ENCODE data around the gene LYZ. TPM values are rescaled to one million over a fixed set of nuclear protein-coding genes. Genes with fewer than 3 reads are reported as not detected.

Gene LYZ
- total RNA-seq, result under 1 TPM; under 0.01 to 0.33 TPM

DNA sequence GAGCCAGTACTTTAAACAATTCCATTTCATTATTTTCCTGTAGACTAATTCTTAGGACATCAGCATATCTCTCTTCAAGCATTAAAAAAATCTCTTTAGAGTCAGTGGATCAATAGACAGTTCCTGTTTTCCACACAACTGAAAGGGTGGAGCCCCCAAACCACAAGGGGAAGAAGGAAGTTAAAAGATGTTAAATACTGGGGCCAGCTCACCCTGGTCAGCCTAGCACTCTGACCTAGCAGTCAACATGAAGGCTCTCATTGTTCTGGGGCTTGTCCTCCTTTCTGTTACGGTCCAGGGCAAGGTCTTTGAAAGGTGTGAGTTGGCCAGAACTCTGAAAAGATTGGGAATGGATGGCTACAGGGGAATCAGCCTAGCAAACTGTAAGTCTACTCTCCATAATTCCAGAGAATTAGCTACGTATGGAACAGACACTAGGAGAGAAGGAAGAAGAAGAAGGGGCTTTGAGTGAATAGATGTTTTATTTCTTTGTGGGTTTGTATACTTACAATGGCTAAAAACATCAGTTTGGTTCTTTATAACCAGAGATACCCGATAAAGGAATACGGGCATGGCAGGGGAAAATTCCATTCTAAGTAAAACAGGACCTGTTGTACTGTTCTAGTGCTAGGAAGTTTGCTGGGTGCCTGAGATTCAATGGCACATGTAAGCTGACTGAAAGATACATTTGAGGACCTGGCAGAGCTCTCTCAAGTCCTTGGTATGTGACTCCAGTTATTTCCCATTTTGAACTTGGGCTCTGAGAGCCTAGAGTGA, at the start of gene LYZ:
Gene LYZ, plus strand, starts transcription at position 220 of the 777 bp plus-strand sequence. Its CDS starts 28 bp downstream, at position 248.

DNA sequence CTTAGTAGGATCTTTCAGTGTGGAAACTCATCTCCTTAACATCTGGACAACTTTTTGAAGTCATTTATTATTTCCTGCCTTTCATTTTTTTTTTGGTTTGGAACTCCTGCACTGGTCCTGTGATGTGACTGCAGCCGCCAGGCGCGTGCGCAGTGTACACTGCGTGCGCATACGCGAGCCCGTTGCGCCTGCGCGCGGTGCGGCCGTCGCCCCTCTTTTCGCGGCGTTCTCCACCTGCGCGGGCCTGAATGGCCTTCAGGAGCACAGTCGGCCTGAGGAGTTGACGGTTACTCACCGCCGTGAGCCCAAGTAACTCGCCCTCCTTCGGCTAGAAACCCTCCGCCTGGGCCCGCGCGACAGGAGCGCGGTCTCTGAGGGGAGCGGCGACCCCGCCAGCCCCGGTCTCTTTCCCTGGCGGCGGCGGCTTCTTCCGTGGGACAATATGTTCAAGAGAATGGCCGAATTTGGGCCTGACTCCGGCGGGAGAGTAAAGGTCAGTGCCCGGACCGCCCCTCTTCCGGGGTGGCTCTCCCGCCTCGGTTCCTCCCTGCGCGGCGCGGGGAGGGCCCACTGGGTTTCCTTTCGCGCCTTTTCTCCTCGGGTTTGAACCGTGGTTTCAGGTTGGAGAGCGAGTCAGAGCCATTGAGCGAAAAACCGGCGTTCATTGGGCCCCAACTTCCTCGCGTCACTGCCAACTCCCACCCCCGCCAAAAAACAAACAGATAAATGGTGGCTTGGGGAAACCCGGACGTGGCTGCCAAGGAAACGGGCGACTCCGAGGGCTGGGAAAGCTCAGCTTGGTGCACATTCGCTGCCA, 11.6 kb downstream of the LYZ start, which contains the start of gene YEATS4:
Gene YEATS4, plus strand, starts transcription at position 213 of the 817 bp plus-strand sequence. Its CDS starts 230 bp downstream, at position 443.

Small RNA genes lying within 50 kb of the gene (small RNA-seq; reads per million reads assigned to genes)
- 0 reads per million in 2 donors for gene RN7SL804P

Other genes with a start within 250 kb of the LYZ start
- 10 to 100 TPM; 17.2 to 29.0 TPM for gene CPSF6, start 108.8 kb upstream of the LYZ start, total RNA-seq
- gene YEATS4, start 11.4 kb downstream of the LYZ start, total RNA-seq, result 10 to 100 TPM; 18.0 to 18.2 TPM
- 10 to 100 TPM; 36.3 to 39.9 TPM for gene FRS2, start 122.0 kb downstream of the LYZ start, total RNA-seq
- gene CCT2, start 237.1 kb downstream of the LYZ start, total RNA-seq, result 100 to 1,000 TPM; 222 to 430 TPM

Measured in melanocyte of skin (primary cell).